ENCODE results near the gene ALPK1.

The ALPK1 gene

GRCh38 chr4:112284166-112284565, 13.0 kb upstream of the ALPK1 start:
- DNase-seq (ENCODE audit: low read depth, low spot score), result no peak
- in situ Hi-C loops (cut with HindIII; ENCODE audit: low sequenced_read_pairs), result no loop called here
- H3K4me3 ChIP-seq (ENCODE audit: low read depth, low read length), result peak overlapping the region; percentile 64
- no peak for TF ChIP-seq CTCF (IDR thresholded peaks at IDR 0.05; ENCODE audit: low read depth, low read length)

- in situ Hi-C loops (cut with HindIII; ENCODE audit: low sequenced_read_pairs), result no loop called here
- H3K4me3 ChIP-seq (ENCODE audit: low read depth, low read length), result peak overlapping the region; percentile 64
- peak; percentile 39 for DNase-seq (ENCODE audit: low read depth, low spot score)
- TF ChIP-seq CTCF (IDR thresholded peaks at IDR 0.05; ENCODE audit: low read depth, low read length), result no peak
These were observed 12.3 kb upstream of the ALPK1 start for GRCh38 chr4:112284662-112285411.

GRCh38 chr4:112287258-112287989, 9.7 kb upstream of the ALPK1 start:
- no peak for TF ChIP-seq CTCF (IDR thresholded peaks at IDR 0.05; ENCODE audit: low read depth, low read length)
- DNase-seq (ENCODE audit: low read depth, low spot score), result no peak
- in situ Hi-C loops (cut with HindIII; ENCODE audit: low sequenced_read_pairs), result no loop called here
- H3K4me3 ChIP-seq (ENCODE audit: low read depth, low read length), result no peak overlapping the region

GRCh38 chr4:112288455-112288854, 8.7 kb upstream of the ALPK1 start:
- in situ Hi-C loops (cut with HindIII; ENCODE audit: low sequenced_read_pairs), result no loop called here
- no peak for DNase-seq (ENCODE audit: low read depth, low spot score)
- H3K4me3 ChIP-seq (ENCODE audit: low read depth, low read length), result no peak overlapping the region

GRCh38 chr4:112289407-112290253, 7.5 kb upstream of the ALPK1 start:
- no peak overlapping the region for H3K4me3 ChIP-seq (ENCODE audit: low read depth, low read length)
- no peak for TF ChIP-seq CTCF (IDR thresholded peaks at IDR 0.05; ENCODE audit: low read depth, low read length)

More at GRCh38 chr4:112288455-112288854, 8.7 kb upstream of the ALPK1 start:
- TF ChIP-seq CTCF (IDR thresholded peaks at IDR 0.05; ENCODE audit: low read depth, low read length), result no peak

GRCh38 chr4:112290341-112290740, 6.8 kb upstream of the ALPK1 start:
- no peak for DNase-seq (ENCODE audit: low read depth, low spot score)
- TF ChIP-seq CTCF (IDR thresholded peaks at IDR 0.05; ENCODE audit: low read depth, low read length), result no peak
- in situ Hi-C loops (cut with HindIII; ENCODE audit: low sequenced_read_pairs), result no loop called here
- H3K4me3 ChIP-seq (ENCODE audit: low read depth, low read length), result no peak overlapping the region

More at GRCh38 chr4:112289407-112290253, 7.5 kb upstream of the ALPK1 start:
- DNase-seq (ENCODE audit: low read depth, low spot score), result no peak
- in situ Hi-C loops (cut with HindIII; ENCODE audit: low sequenced_read_pairs), result no loop called here

All from astrocyte of the spinal cord (primary cell).